Stimulated activated effector memory CD8-positive, alpha-beta T cell treated with anti-CD3 and anti-CD28 coated beads, Interleukin-12 subunit alpha, Interleukin-12 subunit beta, amount 100 ng/mL, for 72 hours (primary cell): ENCODE data around the gene RMC1.
A peak's percentile ranks its signal among the peaks of the same experiment; 100 is the strongest.

ENCODE experiments used
- ATAC-seq: fragments of 150-1000 bp; cut with Tn5 transposase; 2 replicates; pipeline ENCODE4 v1.10.0; 2021
- DNase-seq, 2 donors: peaks; one replicate each; pipeline ENCODE4 v3.0.0; 2021 to 2022; ENCODE audit warnings: low spot score in 2 of 2
- H3K27ac Mint-ChIP-seq: one replicate; pipeline ENCODE4 v1.8.0; 2022; ENCODE audit warnings: mild to moderate bottlenecking, mixed read lengths
- H3K36me3 Mint-ChIP-seq: one replicate; pipeline ENCODE4 v1.8.0; 2022; ENCODE audit warnings: mild to moderate bottlenecking, mixed read lengths
- H3K4me1 Mint-ChIP-seq: one replicate; pipeline ENCODE4 v1.8.0; 2022; ENCODE audit warnings: mixed read lengths
- H3K4me3 Mint-ChIP-seq: one replicate; pipeline ENCODE4 v1.8.0; 2022; ENCODE audit warnings: mild to moderate bottlenecking, mixed read lengths
- H3K9me3 Mint-ChIP-seq: one replicate; pipeline ENCODE4 v1.8.0; 2022; ENCODE audit warnings: mixed read lengths

Gene RMC1

DNA sequence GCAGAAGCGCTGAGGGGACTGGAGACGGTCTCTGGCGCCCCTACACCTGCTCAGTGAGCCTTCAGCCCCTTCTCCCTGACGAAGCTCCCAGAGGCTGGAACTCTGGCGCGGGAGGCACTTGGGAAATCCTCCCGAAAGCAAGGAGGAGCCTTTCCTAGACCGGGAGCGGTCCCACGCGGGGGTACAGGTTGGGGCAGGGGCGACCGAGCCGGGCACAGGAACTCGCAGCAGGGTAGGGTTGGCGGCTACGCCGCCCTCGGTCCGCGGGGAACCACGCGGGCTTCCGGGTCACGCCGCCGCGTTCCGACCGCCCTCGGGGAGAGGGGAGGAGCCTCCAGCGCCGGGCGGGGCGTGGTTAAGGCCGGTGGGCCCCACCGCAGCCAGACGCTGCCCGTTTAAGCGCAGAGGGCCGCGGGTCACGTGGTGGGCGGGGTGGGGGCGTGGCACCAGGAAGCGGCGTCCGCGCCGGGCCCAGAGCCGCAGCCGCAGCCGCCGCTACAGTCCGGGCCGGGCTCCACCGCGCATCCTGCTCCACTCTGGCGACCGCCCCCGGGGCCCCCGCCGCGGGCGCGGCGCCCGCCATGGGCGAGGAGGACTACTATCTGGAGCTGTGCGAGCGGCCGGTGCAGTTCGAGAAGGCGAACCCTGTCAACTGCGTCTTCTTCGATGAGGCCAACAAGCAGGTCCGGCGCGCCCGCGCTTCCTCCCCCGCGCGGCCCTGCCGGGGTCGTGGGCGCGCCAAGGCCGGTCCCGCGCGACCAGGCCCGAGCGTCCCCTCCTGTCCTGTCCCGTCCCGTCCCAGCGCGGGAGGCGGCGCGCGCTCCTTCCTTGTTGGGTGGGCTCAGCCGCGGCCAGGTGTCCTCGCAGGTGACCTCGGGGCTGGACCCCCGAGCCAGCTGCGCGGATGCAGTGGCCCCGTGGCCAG lies at the start of gene RMC1:
Gene RMC1 (plus strand): TSS at position 474 of the 925 bp plus-strand sequence. CDS start 108 bp downstream, at position 582.
- peaks cover 50% of the 10 kb centered on the region for H3K36me3 Mint-ChIP-seq
- H3K9me3 Mint-ChIP-seq: no peaks in the 10 kb centered on the region
- H3K27ac Mint-ChIP-seq: peak within 1 kb of the TSS; percentile 94
- ATAC-seq (peak; percentile 92), DNase-seq (peak; percentile 97 to 99)
- peak within 1 kb of the TSS; percentile 93 for H3K4me3 Mint-ChIP-seq
- peaks cover 34% of the 10 kb centered on the region for H3K4me1 Mint-ChIP-seq

DNA sequence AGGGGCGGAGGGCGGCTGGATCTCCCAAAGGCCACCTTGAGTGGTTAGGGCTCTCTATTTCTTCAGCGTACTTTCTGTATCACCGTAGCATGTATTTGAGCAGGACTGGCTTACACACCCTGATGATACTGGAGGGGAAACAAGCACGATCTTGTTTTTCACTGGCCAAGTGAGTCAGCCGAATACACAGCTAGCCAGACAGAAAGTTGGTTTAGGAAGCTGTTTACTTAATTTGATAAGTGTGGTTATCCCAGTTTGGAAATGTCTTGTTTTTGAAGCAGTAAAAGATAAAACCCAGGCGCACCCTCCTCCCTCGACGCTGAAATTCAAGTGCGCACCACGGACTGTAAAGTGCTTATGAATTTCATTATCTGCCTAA lies 49.6 kb upstream of the RMC1 start:
- Mint-ChIP-seq H3K4me3 (peak overlapping the region; percentile 99), H3K9me3 (no peaks in the 10 kb centered on the region), H3K36me3 (peaks cover 54% of the 10 kb centered on the region), H3K27ac (peak overlapping the region; percentile 90), H3K4me1 (peaks cover 42% of the 10 kb centered on the region)
- DNase-seq (no peak), ATAC-seq (peak; percentile 60)

DNA sequence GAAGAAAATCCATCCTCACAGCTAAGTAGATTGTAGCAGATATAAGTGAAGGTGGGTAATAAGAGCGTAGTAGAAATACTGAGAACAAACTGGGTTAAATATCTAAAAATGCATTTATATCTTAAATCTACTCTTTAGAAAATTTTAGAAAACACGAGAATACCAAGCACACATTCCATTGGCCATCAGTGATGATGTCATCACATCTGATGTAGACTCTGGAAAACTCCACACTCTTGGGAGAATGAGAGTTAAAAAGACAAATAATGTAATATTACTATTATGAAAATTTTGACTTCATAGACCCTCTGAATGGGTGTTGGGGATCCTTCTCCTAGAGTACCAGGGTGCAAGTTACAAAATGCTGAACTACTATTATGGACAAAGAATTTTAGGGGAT lies 46.5 kb upstream of the RMC1 start:
- no peak overlapping the region for H3K27ac Mint-ChIP-seq

DNA sequence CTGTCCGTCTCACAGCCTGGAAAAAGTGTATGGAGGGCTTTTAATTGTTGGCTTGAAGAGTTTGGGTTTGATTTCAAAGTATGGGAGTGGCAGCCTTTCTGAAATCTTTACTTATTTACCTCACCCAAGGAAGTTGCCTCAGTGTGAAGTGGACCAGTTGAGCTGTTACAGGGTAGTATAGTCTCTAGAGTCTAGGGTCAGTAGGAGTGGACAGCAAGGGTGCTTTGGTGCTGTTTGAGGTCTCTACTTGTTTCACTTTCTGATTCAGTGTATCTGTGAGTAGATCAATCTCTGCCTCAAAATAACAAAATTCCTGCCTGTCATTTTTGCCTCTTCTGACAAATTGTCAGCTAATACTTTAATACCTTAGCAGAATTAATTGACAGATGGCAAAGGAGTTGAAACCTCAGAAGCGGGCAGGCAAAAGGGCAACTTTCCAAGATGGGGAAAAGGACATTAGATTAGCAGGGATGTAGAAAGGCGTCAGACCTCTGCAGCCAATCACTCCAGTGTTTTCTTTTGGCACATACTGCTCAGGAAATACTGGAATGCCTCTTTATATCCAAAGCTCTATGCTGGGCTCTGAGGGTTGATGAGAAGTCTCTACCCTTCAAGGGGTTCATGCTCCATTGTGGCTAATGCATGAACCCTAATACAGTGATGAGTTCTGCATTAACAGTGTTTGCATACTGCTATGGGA lies 44.3 kb upstream of the RMC1 start:
- DNase-seq (no peak), ATAC-seq (no peak)
- H3K9me3 Mint-ChIP-seq: no peaks in the 10 kb centered on the region
- H3K4me1 Mint-ChIP-seq: peaks cover 44% of the 10 kb centered on the region
- H3K36me3 Mint-ChIP-seq: peaks cover 61% of the 10 kb centered on the region
- no peak overlapping the region for H3K4me3 Mint-ChIP-seq
- H3K27ac Mint-ChIP-seq: no peak overlapping the region

More for the DNA sequence above, 46.5 kb upstream of the RMC1 start:
- Mint-ChIP-seq H3K9me3 (no peaks in the 10 kb centered on the region), H3K4me3 (no peak overlapping the region), H3K4me1 (peaks cover 56% of the 10 kb centered on the region), H3K36me3 (peaks cover 72% of the 10 kb centered on the region)
- DNase-seq: no peak
- ATAC-seq: no peak

DNA sequence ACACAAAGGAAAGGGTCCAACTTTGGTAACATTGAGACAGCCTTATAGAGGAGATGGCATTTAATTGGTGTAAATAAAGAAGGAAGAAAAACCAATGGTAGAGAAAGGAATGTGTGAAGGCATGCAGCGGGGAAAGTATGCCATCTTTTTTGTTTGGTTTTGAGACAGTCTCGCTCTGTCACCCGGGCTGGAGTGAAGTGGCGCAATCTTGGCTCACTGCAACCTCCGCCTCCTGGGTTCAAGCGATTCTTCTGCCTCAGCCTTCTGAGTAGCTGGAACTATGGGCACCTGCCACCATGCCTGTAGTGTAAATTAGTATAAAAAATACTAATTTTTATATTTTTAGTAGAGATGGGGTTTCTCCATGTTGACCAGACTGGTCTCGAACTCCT lies 43.8 kb upstream of the RMC1 start:
- Mint-ChIP-seq H3K4me1 (peaks cover 44% of the 10 kb centered on the region), H3K9me3 (no peaks in the 10 kb centered on the region), H3K36me3 (peaks cover 58% of the 10 kb centered on the region), H3K4me3 (no peak overlapping the region), H3K27ac (no peak overlapping the region)
- DNase-seq (no peak), ATAC-seq (no peak)

DNA sequence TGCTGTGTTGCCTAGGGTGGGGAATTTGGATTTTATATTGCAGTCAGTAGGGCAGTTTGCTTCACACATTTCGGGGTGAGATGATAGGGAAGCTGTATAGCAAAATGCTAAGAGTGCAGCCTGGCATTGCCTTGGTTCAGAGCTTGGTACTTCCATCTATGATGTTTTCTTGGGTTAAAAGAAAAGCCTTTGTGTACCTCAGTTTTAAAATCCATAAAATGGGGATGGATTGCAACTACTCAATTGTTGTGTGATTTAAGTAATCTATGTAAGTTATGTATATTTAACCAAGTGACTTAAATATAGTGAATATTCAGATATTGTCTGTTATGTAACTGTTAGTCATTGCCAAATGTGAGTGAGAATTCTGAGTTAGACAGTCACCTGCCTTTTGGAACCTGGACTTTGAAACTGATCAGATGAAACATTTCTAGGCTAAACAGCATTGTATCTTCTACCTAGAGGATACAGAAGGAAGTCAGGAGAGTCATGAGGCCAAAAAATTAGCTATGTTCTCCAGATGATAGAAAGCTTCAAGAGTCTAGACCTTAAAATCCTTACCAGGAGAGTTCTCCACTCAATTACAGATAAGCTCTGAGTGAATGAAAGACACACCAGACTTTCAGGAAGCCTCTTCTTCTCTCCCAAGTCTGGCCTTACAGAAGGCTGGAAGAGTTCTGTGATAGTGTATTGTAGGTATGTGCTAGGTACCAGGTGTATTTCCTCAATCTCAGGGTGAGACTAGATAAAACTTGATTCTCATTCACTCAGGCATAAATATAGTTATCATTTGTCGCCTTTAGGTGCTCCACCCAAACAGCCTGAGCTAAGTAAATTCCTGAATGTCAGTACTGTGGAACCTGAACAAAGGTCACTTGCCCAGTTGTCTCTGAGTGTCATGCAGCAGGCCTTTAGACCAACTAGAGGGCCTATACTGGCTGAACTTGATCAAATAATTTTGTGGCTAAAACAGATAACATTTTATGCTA lies 42.7 kb upstream of the RMC1 start:
- ATAC-seq (no peak), DNase-seq (no peak)
- H3K36me3 Mint-ChIP-seq: peaks cover 48% of the 10 kb centered on the region
- no peak overlapping the region for H3K4me3 Mint-ChIP-seq
- peak overlapping the region; percentile 35 for H3K27ac Mint-ChIP-seq
- H3K9me3 Mint-ChIP-seq: no peaks in the 10 kb centered on the region
- peaks cover 38% of the 10 kb centered on the region for H3K4me1 Mint-ChIP-seq

DNA sequence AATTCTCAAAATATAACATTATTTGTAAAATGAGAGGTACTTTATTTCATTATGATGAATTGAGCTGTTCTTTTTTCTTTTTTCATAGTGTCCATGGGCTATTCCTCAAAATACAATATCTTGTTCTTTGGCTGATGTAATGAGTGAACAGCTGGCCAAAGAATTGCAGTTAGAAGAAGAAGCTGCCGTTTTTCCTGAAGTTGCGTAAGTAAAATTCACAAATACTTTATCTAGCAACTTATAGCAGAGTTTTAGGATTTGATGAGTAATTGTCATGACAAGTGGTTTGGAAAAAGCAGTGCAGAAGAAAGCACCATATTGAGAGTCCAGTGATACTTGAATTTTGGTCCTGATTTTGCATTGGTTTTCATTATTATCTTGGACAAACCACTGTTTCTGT lies 40.4 kb upstream of the RMC1 start:
- ATAC-seq (no peak), DNase-seq (no peak)
- Mint-ChIP-seq H3K9me3 (no peaks in the 10 kb centered on the region), H3K4me1 (peaks cover 26% of the 10 kb centered on the region), H3K27ac (no peak overlapping the region), H3K36me3 (peaks cover 26% of the 10 kb centered on the region), H3K4me3 (no peak overlapping the region)

DNA sequence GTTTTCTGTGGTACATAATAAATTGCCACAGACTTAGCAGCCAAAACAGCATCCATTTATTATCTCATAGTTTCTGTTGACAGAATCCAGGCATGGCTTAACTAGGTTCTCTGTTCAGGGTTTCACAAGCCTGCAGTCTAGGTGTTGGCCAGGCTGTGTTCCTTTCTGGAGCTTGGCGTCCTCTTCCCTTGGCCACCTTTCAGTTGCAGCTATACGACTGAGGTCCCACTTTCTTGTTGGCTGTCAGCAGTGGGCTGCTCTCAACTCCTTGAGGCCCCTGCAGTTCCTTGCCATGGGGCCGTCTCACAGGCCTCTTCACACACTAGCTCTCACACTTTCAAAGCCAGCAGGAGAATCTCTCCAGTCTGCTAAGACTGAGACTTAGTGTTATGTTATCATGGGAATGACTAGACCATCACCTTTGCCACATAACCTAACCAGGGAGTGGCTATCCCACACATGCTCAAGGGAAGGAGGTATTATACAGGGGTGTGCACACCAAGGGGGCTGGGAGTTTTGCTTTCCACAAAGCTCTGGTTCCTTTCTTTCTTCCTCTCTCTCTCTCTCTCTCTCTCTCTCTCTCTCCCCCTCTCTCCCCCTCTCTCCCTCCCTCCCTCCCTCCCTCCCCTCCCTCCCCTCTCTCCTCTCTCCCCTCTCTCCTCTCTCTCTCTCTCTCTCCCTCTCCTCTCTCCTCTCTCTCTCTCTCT lies 34.4 kb upstream of the RMC1 start:
- DNase-seq (no peak), ATAC-seq (no peak)
- H3K4me1 Mint-ChIP-seq: no peaks in the 10 kb centered on the region
- H3K9me3 Mint-ChIP-seq: no peaks in the 10 kb centered on the region
- H3K36me3 Mint-ChIP-seq: no peaks in the 10 kb centered on the region
- no peak overlapping the region for H3K27ac Mint-ChIP-seq
- no peak overlapping the region for H3K4me3 Mint-ChIP-seq

DNA sequence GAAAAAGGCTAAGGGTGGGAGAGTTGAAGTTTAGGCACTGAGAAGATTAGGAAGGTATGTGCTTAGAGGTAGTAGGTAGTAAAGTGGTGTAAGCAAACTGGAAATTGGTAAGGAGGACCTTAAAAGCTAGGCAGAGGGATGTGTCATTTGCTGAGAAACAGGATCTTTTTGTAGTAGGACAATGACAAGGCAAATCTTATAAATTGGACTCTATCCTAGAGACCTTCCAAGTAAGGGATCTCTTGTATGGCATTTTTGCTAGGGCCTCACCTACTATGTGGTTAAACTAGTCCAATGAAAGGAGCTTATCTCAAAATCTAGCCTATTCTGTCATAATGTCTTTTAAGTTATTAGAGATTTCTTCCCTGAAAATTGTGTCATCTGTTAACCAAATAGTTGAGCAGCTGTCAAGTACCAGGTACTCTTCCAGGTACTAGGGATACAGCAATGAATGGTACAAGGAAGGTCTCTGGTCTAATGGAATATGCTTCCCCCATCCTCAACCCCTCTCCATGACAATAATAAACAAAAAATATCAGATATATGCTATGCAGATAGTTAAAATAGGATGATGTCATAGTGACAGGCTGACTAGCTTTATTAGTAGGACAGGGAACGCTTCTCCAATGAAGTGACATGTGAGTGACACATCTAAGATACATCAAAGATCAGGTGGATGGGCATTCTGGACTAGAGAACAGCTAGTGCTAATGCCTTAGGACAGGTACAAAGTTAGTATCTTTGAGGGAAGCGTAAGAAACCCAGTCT lies 32.5 kb upstream of the RMC1 start:
- ATAC-seq: no peak
- H3K36me3 Mint-ChIP-seq: no peaks in the 10 kb centered on the region
- peaks cover 6% of the 10 kb centered on the region for H3K4me1 Mint-ChIP-seq
- no peak for DNase-seq
- H3K4me3 Mint-ChIP-seq: no peak overlapping the region
- H3K9me3 Mint-ChIP-seq: no peaks in the 10 kb centered on the region
- no peak overlapping the region for H3K27ac Mint-ChIP-seq

DNA sequence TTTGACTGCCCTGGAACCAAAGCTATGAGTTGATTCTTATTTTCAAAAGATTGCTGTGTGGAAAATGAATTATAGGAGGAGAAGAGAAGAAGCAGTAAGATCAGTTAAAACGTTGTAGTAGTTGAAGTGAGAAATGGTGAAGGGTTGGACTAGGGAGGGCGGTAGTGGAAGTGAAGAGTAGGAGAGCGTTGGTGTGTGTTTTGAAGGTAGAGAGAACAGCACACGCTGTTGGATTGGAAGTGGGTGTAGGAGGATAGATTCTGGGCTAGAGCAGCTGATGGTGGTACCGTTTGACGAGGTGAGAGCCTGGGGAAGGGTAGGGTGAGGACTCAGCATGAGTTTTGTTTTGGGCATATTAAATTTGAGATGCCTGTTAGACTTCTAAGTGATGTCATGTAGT lies 31.8 kb upstream of the RMC1 start:
- DNase-seq: no peak
- no peak overlapping the region for H3K27ac Mint-ChIP-seq
- no peaks in the 10 kb centered on the region for H3K9me3 Mint-ChIP-seq
- no peak overlapping the region for H3K4me3 Mint-ChIP-seq
- no peaks in the 10 kb centered on the region for H3K36me3 Mint-ChIP-seq
- ATAC-seq: no peak
- H3K4me1 Mint-ChIP-seq: peaks cover 6% of the 10 kb centered on the region

DNA sequence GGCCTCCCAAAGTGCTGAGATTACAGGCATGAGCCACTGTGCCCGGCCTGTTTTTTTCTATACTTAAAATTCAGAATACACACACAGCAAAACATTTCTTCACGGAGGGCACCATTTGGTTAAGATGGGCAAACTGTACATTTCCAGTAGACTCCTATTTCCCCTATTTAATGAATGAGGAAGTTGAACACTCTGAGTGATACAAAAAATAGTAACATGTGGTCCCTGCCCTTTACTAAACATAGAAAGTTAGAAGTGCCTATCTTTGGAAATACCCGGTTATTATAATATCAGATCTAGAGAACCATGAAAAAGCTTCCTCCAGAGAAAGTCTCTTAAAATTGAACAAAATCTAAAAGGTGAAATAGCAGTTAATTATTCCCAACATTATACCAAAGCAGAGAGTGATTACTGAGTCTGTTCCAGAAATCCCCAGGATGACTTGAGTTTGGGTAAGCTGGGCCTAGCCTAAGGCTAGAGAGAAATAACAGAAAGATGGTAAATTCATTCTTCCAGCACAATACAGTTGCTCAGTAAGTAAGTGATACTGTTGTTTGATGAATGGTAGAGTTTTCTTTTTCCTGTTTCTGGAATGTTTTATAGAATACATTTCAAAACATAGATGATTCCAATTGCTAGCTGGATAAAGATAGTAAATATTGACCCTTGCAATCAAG lies 23.3 kb upstream of the RMC1 start:
- Mint-ChIP-seq H3K36me3 (no peaks in the 10 kb centered on the region), H3K4me3 (no peak overlapping the region), H3K9me3 (no peaks in the 10 kb centered on the region), H3K27ac (no peak overlapping the region), H3K4me1 (no peaks in the 10 kb centered on the region)
- DNase-seq (no peak), ATAC-seq (no peak)

DNA sequence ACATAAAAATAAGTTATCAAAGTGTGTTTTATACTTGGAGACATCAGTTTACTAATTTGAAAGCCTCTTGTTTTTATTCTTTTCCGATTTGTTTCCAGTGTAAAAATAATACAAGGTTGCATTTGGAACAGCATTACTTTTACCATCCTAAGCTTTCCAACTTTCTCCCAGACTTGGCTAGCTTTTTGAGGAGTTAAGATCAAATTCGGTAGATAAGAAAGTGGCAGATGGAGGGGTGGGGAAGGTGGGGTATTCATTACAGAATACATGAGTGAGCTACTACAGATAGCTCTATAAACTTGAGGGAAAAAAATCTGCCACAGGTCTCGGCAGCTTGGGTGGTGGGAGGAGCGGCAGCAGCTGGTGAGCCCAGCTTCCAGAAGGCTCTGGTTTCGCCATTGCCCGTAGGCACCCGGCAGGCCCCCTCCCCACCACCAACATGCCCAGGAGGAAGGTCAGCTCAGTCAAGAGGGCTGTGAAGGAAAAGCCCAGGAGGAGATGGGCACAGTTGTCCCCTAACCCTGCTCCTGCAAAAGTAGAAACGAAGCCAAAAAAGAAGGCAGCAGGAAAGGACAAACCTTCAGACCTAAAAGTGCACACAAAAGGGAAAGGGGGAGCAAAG lies 18.6 kb upstream of the RMC1 start:
- Mint-ChIP-seq H3K4me1 (peaks cover 18% of the 10 kb centered on the region), H3K9me3 (no peaks in the 10 kb centered on the region), H3K4me3 (no peak overlapping the region), H3K27ac (no peak overlapping the region), H3K36me3 (no peaks in the 10 kb centered on the region)
- no peak for ATAC-seq
- DNase-seq: no peak

DNA sequence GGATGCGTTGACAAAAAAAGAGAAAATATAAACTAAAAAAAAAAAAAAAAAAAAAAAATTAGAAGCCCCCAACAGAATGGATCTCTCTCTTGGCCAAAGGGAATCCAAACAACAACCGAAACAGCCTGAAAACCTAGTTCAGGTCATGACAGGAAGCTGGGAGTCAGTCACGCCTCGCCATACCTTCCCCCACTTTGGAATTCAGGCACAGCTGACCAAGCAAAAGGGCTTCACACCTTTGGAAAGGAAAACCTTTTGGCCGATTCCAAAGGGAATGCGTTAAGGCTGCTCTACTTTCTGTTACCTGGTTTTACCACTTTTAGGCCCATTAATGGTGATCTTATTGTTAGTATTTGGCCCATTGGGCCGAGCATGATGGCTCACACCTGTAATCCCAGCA lies 17.9 kb upstream of the RMC1 start:
- ATAC-seq: no peak
- Mint-ChIP-seq H3K36me3 (no peaks in the 10 kb centered on the region), H3K4me3 (no peak overlapping the region), H3K4me1 (peaks cover 18% of the 10 kb centered on the region), H3K9me3 (no peaks in the 10 kb centered on the region), H3K27ac (no peak overlapping the region)
- DNase-seq: no peak
